Inflammatory macrophage treated with lipopolysaccharide for 4 hours (primary cell): Measurements from ENCODE around the gene SVOPL.

Source experiments
- DNase-seq: peaks from one replicate; pipeline ENCODE4 v3.0.0-alpha.2; 2020

Gene SVOPL

DNA sequence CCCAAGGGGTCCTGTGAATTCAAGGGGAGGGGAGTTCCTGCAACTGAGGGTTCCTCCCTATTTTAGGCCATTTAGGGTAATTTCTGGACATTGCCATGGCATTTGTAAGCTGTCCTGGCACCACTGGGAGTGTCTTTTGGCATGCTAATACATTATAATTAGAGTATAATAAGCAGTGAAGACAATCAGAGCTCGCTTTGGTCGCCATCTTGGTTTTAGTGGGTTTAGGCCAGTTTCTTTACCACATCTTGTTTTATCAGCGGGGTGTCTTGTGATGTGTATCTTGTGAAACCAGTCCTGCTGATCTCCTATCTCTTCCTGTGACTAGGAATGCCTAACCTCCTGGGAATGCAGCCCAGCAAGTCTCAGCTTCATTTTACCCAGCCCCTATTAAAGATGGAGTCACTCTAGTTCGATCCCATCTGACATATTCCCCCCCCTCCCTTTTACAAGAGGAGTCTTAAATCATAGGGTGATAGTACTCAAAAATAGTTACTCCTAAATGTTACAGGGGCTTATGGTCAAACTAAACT, 43.2 kb downstream of the SVOPL start:
- no peak for DNase-seq

DNA sequence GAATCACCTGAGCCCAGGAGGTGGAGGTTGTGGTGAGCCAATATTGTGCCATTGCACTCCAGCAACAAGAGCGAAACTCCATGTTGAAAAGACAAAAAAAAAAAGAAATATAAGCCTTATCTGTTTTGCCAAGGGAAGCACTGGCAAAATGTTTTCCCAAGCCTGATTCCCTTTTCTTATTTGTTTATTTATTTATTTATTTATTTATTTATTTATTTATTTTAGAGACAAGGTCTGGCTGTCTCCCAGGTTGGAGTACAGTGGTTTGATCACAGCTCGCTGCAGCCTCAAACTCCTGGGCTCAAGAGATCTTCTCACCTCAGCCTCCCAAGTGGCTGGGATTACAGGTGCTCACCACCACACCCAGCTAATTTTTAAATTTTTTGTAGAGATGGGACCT, 44.2 kb downstream of the SVOPL start:
- DNase-seq, result no peak

DNA sequence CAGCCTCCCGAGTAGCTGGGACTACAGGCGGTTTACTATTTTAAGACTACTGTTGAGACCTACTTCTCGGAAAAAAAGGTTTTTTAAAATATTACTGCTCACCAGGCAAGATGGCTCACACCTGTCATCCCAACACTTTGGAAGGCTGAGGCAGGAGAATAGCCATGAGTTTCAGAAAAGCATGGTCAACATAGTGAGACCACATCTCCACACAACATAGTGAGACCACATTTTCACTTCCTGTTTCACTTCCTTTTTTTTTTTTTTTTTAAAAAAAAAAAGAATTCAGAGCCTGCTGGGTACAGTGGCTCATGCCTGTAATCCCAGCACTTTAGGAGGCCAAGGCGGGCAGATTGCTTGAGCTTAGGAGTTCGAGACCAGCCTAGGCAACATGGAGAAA, 46.5 kb downstream of the SVOPL start:
- no peak for DNase-seq

DNA sequence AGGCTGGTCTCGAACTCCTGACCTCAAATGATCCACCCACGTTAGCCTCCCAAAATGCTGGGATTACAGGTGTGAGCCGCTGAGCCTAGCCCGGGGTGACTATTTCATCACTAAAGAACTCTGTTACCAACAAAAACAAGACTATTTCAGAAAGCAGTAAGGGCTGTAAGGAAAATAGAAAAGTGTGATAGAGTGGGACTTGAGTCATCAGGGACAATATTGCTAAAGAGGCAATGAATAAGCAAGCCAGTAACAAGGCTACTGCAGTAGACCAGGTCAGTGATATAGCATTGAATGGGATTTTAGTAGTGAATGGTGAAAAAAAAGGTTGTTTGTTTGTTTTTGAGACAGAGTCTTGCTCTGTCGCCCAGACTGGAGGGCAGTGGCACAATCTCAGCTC, 51.7 kb downstream of the SVOPL start:
- DNase-seq, result no peak

DNA sequence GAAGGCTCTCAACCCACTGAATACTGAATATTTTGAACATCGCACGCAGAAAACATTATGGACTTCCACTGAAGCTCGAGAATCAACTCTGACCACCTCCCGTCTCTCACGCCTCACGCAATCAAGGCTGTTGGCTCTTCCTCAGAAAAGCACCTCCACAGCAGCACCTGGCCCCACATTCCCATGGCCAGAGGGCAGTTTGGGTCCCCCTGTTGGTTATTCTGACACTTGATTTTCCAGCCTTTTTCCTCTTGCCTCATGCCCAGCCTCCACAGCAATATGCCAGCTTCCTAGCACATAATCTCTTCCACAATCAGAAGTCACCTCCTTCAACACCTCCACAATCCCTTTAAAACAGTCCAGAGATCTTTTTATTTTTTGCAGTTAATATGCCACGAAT, 55.9 kb downstream of the SVOPL start:
- no peak for DNase-seq

DNA sequence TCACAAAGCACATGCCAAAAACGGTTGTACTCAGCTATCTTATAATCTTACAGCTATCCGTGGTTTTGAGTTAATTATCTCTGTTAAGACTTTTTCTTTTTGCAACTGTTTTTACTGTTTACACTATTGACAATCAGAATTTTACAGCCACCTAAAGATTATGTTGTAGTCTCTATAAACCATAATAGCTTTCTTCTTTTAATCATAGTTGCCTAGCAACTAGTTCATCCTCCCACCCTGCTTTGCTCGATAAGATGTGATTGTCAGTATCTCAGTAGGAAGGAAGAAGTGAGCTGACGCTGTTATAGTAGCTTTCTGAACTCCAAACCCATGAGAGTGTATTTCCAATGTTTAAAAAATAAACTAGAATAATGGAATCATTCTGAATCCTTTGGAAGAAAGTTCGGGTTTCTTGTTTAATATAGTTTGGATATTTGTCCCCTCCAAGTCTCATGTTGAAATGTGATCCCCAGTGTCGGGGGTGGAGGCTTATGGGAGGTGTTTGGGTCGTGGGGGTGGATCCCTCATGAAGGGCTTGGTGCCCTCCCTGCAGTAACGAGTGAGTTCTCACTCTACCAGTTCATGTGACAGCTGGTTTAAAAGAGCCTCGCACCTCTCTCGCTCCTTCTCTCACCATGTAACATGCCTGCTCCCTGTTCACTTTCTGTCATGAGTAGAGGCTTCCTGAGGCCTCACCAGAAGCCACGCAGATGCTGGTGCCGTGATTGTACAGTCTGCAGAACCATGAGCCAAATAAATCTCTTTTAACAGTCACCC, 68.1 kb downstream of the SVOPL start:
- no peak for DNase-seq

DNA sequence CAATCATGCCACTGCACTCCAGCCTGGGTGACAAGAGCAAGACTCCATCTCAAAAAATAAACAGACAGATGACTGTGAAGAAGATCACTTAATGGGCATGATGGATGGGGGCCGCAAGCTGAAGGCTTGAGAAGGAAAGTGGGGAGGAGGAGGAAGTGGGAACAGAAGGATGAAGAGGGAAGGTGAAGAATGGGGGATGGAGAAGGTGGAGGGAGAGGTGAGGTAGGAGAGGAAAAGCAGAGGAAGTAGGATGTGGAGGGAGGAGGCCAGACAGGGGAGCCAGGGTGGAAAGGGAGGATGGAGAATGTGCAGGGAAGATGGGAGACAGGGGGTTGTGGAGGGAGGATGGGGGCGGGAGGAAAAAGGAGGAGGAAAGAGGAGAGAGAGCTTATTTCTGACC, 68.8 kb downstream of the SVOPL start:
- DNase-seq, result no peak

DNA sequence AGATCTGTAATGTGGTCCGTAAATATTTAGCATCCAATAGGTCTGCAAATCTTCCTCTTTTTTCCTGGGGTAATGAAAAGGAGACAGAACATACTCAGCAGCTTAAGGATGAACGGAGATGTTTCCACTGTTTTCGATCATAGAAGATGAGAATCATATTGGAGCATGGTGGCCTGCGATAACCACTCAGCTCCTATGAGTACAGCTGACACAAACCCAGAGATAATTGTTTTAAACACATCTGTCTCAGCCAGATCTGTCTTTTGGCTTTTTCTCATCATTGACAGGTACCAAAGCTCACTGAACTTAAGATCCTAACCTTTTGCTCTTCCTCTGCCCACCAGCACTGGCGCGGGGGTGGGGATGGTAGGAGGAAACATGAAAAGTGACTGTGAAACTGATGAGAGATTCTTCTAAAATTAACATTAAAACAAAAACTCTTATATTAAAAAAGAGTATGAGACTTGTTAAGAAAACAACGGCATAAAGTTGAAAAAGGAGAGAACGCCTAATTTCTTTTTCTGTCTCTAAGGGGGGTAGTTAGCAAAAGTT, 71.0 kb downstream of the SVOPL start:
- DNase-seq, result no peak

DNA sequence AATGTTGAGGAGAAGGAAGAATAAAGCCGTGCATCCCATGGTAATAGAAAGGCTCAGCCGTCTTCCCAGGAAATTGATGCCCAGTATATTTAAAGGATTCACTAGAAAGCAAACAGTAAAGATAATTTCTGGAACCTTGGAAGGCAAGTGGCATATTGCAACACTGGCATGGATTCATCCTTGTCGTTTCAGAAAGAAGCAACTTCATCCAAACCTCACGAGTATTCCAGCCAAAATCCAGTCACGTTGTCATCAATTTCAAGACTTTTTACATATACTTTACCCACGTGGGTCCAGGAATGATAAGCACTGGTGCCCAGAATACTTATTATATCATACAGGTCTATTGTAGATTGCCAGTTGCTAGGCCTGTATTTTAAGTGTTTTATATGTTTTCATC, 73.8 kb downstream of the SVOPL start:
- DNase-seq, result no peak

DNA sequence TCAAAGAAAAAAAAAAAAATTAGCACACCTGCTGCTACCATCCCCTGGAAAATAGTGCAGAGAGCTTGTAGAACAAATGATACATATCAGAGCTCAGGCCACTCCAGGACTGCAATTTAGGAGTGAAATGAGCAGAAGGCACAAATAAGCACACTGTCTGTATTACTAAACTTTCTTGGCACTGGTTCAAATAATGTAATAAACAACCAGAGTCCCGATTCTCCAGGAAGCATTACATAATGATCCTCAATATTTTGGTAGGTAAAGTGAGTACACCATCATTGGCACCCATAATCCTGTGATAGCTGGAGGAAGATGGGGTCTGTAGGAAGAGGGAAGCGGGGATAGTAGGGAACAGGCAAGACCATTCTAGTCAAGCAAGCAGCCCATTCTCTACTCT, 74.3 kb downstream of the SVOPL start:
- DNase-seq, result no peak

DNA sequence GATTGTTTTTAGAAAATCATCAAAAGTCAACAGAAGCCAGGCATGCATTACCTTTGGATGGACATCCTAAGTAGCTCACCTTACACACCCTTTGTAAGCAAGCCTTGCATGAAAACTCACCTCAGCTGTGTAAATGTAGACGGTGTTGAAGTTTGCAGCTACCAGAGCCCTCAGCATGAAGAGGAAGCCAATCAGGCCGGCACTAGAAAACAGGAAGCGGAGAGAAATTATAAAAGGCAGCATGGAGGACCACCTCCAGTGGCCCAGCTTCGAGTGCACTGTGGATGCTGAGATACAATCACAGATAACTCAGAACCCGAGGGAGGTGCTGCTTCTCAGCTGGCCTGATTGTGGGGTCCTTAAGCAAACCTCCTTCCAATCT, 75.3 kb downstream of the SVOPL start:
- DNase-seq, result no peak

DNA sequence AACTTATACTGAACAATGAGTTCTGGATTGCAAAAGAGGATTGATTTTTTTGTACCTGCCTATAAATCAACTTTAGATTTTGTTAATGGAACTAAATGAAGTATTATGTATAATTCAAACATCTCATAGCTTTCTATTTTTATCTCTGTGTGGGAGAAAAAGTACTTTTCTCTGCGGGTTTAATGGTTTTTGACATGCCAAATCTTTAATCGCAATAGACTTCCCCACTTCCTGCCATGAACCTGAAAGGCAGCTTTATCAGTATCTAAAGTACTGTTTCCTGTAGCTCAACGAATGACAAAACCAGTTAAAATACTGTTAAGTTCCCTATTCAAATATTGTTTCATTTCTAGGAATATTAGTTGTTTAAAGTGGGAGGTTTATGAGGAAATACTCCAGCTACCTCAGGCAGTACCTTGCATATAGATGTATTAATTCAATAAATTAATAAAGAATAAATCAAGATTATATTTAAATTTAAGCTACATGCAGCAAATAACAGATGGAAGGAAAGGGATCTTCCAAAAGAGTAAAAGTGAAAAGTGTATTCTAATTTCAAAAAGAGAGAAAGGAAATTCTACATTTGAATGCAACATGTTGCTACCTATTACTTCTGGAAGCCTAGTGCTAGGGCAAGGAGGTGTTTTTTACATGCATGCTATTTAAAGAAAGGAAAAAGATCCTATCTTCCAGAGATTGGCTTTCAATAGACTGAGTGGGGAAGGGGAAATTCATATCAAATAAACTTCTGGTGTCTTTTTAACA, 75.9 kb downstream of the SVOPL start:
- DNase-seq, result no peak

DNA sequence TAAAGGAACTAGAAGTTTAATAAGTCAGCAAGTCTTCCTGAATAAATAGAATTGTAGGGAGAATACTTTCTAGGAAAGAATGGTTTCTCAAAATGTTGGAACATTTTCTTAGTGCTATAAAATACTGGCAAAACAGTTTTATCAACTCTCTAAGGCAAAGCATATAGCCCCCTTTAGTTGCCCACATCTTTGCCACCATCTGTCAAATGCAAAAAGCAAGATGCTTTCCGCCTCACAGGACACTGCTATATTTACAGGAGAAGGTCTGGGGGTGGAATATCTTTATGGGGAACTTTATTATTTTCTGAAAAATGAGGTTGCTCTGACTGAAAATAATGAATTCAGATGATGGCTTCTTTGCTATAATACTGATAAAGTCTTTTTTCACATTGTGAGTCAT, 78.3 kb downstream of the SVOPL start:
- DNase-seq, result no peak

DNA sequence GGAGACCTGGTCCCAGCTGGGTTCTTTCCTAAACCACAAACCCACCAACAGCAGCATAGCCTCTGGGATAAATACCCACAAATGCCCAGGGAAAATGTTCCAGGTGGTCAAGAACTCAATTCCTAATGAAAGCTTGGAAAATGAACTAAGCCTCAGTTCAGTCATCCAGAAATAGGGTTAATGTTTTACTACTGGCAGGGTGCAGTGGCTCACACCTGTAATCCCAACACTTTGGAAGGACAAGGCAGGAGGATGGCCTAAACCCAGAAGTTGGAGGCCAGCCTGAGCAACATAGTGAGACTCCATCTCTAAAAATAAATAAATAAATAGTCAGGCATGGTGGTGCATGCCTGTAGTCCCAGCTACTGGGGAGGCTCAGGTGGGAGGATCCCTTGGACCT, 82.2 kb downstream of the SVOPL start:
- DNase-seq, result no peak

DNA sequence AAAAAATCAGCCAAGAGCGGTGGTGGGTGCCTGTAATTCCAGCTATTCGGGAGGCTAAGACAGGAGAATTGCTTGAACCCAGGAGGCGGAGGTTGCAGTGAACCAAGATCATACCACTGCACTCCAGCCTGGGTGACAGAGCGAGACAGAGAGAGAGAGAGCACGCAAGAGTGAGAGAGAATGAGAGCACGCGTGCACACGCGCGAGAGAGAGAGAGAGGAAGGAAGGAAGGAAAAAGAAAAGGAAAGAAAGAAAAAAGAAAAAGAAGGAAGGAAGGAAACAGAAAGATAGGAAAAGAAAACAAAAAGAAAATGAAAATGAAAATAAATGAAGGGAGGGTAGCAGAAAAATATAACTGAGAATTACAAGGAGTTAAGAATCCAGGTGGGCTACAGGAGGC, 82.7 kb downstream of the SVOPL start:
- no peak for DNase-seq

DNA sequence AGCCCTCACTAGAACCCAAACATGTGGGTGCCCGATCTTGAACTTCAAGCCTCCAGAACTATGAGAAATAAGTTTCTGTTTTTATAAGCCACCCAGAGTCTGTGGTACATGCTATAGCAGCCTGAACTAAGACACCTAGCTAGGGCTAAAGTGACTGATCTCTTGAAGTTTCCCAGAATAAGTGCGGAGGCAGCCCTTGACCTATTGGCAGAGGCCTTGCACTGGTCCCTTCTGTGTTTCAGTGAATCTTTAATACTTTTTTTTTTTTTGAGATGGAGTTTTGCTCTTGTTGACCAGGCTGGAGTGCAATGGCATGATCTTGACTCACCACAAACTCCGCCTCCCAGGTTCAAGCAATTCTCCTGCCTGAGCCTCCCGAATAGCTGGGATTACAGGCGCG, 85.1 kb downstream of the SVOPL start:
- no peak for DNase-seq

DNA sequence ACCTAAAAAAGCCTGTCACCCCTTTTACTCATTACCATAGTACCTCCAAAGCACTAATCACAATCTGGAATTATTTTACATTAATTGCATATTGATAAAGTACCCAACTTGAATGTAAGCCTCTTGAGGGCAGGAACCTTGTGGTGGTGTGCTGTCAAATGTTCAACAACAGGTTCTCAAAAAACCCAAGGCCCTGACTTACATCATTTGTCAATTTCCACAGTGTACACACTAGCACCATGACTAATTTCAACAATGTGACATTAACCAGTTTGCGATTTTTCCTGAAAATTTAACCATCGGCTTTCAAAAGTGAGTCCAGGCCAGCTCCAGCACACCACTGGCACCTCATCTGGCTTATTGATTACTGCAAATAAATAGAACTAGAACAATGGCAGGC, 87.5 kb downstream of the SVOPL start:
- DNase-seq, result no peak

DNA sequence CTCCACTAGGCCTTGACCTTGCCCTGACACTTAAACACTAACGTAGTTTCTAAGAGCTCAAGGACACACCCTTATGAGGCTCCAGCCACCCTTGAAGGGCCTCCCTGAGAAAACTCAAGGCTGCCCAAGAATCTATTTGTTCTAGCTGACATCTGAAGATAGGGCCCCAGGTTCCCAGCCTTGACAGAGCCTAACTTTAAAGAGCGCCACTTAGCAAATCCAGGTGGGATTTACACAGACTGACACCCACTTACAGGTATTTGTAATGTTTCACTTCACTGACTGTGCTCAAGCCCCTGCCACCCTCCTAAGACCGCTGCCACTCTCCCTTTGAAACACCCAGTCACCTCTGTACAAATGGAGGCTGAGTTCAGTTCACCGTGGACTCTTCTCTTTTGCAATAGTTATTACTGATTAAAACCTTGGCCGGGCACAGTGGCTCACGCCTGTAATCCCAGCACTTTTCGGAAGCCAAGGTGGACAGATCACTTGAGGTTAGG, 90.4 kb downstream of the SVOPL start:
- DNase-seq, result no peak

DNA sequence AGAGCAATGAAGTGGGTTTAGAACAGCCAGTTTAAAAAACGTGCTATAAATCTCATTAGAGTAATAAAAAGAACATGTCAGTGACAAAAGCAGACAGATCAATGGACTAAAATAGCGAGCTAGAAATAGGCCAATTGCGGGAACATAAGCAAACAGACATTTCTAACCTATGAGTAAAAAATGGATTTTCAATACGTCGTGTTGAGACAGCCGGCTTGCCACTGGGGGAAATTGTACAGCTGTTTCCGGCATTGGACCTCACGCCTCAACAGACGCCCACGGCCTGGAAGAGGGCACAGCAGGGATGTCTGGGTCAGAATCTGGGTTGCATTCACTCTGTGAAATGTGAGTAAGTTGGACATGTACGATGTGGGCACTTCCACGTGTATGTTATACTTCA, 92.9 kb downstream of the SVOPL start:
- DNase-seq, result peak; percentile 20

DNA sequence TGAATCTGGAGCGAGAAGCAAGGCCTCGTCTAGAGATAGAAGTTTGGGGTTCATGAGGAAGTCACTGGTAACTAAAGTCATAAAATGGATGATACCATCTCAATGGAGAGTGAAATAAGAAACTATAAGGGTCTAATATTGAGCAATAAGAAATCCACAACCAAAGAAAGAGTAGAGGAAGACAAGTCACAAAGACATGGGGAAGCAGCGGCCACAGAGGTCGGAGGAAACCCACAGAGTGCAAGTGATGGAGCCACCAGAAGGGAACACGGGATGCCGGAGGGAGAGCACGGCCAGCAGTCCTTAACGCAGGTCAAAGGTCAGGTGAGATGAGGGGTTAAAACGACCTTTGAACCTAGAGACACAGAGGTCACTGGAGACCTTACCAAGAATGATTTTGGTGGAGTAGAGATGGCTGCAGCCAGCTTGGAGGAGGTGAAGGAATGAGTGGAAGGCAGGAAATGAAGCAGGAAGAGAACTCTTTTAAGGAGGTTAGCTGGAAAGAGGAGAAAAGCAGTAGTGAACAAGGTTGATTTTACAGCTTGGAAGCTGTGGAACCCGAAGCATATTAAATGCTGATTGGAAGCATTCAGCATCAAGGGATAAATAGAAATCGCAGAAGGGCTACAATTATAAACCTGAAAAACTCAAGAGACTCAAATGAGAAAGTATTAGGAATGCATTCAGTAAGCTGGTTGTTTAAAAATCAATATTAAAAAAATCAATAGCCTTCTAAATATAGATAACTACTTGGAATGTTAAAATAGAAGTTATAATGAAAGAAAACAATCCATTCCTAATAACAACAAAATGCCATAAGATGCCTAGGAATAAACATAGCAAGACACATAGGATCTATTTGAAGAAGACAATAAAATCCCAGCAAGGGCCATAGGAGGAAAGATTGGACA, 93.7 kb downstream of the SVOPL start:
- DNase-seq, result no peak

DNA sequence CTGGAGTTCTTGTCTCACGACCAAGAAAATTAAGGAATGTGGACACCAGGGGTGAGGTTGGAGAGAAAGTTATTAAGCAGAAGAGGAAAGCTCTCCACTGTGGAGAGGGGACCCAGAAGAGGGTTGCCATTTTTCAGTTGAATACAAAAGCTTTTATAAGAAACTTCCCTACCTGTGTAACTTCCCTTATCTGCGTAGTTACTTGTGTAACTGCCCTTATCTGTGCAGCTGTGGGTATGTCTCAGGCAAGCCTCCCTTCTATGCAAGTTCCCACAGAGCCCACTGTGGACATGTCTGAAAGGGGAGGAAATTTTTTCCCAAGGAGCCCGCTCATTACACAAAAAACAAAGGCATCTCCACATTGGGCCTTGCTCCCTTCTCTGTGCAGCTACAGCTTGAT, 94.9 kb downstream of the SVOPL start:
- DNase-seq, result no peak

DNA sequence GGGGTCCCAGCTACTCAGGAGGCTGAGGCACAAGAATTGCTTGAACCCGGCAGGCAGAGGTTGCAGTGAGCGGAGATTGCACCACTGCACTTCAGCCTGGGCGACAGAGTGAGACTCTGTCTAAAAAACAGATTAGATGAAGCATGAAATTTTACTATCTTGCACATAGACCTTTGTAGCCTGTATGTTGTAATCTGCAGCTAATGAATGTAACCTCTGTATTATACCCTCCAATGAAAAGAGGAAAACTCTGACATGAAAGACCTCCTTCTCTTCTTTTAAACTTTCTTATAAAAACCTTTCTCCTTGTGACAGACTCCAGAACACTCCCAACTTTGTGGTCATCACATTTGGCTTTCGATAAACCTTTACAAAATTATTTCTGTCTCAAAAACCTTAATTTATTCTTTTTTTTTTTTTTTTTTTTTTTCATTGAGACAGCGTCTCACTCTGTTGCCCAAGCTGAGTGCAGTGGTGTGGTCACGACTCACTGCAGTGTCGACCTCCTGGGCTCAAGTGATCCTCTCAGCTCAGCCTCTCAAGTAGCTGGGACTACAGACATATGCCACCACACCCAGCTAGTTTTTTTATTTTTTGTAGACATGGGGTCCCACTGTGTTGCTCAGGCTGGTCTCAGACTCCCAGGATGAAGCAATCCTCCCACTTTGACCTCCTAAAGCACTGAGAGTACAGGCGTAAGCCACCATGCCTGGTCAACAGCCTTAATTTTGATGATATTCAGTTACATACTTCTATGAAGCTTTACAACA, 97.4 kb downstream of the SVOPL start:
- DNase-seq, result peak; percentile 15
